HG02885 (cell line): ENCODE data around the gene CPXM1.
"Not testable (repeated sequence)": the region's sequence is repeated elsewhere in the genome, so short reads cannot be mapped to it uniquely, and the experiment has no call there.

ENCODE experiments used
- ATAC-seq: cut with Tn5 transposase; IDR thresholded peaks from one replicate; pipeline ENCODE4 v1.9.1; 2021; ENCODE audit warnings: mild to moderate bottlenecking; ENCODE audit not compliant: unreplicated experiment, poor library complexity

Gene CPXM1

GRCh38 chr20:2773812-2774211, 26.6 kb downstream of the CPXM1 start:
- ATAC-seq = no peak

DNA sequence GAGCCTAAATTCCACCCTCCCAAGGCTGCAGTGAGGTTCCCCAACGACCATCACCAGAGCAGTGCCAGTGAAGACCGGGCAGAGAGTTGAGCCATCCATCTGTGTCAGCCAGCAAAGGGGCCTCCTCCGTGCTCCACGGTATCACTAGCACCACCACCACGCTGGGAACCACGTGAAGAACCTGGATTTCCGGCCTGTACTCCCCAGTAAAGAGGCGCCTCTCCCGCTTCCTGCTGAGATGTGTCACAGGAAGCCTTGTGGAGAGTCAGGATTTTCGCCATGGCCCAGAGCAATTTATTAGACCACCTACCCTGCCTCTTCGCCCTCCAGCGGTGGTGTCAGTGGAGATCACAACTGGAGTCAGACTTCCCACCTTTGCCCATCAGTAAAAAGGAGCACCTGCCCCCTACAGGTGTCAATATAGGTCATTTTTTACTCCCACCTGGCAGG, 28.8 kb downstream of the CPXM1 start:
- no peak for ATAC-seq

GRCh38 chr20:2770091-2770490, 30.3 kb downstream of the CPXM1 start:
- ATAC-seq = not testable (repeated sequence)

- ATAC-seq = no peak
Observed at GRCh38 chr20:2768632-2769015, 31.8 kb downstream of the CPXM1 start.

- no peak for ATAC-seq
Observed at GRCh38 chr20:2767768-2768631, 32.4 kb downstream of the CPXM1 start.

DNA sequence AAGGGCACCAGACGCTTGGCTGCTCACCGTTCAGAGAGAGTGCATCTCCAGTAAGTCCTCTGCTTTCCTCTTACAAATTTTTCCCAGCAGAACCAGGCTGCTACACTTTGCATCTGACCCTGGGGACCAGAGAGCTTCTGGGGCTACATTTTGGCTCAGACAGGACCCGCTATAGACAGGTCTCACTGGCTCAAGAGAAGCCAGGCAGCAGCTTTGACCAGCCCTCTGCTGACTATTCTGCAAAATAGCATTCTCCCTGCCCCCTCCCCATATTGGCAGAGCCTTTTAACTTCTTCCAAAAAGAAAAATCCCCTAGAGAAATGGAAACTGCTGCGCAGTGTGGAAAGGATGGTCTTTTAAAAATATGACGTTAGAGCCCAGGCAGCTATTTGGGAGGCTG, 37.2 kb downstream of the CPXM1 start:
- ATAC-seq = no peak

- ATAC-seq = no peak
Observed at GRCh38 chr20:2762578-2763131, 37.8 kb downstream of the CPXM1 start.

DNA sequence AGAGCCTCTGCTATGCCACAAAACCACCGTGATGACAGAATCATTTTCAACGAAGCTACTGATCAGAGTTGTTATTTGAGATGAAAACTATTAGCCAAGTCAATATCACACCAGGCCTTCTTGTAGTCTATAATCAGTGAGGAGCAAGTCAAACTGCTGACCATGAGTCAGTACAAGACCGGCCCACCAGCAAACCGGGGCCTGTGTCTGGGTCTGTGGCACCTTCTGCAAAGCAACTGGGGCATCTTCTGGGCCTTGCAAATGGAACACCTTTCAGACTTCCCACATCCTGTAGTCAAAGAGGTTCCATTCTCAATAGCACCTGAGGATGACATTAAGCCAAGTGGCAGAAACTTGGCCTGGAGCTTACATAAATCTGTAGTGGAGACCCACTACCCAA, 38.5 kb downstream of the CPXM1 start:
- ATAC-seq = no peak

GRCh38 chr20:2760952-2761305, 39.5 kb downstream of the CPXM1 start:
- no peak for ATAC-seq

DNA sequence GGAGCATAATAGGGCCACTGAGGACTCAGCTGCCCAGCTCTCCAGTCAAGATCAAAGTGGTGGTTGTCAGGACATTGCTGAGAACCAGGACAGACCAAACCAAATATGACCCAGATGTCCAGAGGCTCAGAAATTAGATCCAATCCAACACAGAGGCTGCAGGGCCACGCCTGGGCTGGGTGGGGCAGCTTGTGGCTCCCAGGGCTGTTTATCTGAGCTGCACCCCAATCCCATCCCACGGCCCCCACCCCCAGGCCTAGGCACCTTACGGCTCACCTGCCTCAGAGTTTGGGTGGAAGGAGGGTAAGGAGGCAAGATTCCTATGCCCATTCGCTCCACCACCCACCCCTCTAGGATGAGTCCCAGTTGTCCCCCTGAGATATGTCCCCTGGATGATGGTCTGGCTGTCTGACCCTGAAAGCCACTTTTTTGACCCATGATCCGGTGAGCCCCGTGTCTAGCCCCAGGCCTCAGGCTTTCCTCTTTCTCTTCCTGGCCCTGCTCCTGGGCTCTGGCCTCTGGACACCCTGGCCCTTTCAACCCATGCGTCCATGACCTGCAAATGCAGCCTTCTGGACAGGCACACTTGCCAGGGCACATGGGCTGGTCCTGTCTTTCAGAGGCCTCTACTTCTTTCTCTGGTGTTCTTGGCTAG, 40.0 kb downstream of the CPXM1 start:
- ATAC-seq = no peak

- ATAC-seq = no peak
Observed at GRCh38 chr20:2759603-2760296, 40.7 kb downstream of the CPXM1 start.

DNA sequence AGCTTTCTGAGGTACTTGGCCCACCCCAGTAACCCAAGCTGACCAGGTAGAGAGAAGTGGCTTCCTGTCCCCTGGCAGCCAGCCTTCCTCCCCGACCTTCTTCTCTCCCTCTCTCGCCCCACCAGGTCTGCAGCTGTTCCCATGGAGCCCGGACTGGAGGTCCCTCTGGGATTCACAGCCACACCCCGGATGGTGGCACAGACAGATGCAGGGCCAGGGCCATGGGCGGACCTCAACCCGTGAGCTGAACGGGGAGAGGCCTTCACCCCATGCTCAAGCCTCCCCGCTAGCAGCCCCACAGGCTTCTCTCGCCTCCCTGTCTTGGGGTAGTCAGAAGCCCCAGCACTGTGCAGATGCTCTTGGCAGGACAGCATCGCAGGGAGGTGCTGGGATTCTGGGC, 41.3 kb downstream of the CPXM1 start:
- ATAC-seq = no peak

GRCh38 chr20:2757969-2758368, 42.5 kb downstream of the CPXM1 start:
- no peak for ATAC-seq

DNA sequence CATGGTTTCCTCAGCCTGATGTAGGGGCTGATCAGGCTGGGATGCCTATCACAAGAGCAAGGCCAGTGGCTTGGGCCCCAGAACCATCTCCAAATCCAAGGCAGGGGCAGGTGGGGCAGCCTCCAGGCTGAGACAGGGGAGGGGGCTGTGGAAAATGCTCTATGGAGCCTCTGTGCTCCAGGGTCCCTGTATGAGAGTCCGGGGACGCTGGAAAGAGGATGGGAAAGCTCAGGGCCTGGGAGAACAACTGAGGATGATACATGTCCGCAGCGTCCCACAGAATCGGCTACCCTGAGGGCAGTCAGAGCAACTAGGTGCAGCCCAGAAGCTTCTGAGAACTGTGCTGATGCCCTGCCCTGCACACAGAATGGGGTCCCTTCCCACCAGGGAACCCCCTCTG, 43.4 kb downstream of the CPXM1 start:
- ATAC-seq = no peak

DNA sequence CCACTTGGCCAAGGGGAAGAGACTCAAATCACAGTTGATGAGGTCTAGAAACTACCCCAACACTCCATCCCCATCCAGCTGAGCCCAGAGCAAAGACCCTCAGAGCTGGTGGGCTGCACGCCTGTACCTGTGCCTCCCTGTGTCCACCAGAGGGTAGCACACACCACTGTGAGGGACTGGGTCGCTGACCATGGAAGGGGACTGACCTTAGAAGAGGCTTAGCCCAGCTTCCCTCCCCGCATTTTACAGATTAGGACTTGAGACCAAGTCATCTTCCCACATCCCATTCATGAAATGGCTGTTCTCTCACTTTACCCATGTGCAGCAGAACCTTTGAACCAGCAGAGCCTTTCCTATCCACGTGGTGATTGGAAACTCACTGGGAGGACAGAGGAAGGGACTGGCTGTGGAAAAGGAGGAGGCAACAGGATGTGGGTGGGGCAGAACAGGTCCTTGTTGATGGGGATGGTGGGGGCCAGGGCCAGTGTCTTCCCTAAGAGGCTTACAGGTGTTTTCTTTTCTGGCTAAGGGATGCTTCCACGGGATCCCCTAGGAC, 44.3 kb downstream of the CPXM1 start:
- ATAC-seq = no peak

DNA sequence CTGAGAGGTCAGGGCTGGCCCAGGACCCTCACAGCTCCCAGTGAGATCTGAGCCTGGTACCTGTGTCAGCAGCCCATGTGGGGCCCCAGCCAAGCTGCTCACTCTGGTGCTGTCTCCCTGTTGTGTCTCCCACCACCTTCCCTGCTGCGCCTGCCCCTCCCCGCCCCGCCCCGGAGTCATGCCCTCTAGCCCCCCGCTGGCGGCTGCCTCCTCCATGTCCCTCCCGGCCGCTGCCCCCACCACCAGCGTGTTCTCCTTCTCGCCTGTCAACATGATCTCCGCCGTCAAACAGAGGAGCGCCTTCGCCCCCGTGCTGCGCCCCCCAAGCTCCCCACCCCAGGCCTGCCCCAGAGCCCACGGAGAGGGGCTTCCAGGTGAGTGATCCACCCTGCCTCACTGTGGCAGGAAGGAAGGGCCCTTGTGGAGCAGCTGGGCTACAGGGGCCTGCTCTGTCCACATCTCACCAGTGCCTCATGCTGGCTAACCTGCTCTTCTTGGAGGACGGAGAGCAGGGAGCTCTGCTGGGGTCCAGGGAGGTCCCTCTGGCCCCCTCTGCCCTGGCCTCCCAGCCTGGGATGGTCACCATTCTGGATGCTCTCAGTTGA, 44.9 kb downstream of the CPXM1 start:
- ATAC-seq = no peak

- no peak for ATAC-seq
Observed at GRCh38 chr20:2754424-2754823, 46.0 kb downstream of the CPXM1 start.

DNA sequence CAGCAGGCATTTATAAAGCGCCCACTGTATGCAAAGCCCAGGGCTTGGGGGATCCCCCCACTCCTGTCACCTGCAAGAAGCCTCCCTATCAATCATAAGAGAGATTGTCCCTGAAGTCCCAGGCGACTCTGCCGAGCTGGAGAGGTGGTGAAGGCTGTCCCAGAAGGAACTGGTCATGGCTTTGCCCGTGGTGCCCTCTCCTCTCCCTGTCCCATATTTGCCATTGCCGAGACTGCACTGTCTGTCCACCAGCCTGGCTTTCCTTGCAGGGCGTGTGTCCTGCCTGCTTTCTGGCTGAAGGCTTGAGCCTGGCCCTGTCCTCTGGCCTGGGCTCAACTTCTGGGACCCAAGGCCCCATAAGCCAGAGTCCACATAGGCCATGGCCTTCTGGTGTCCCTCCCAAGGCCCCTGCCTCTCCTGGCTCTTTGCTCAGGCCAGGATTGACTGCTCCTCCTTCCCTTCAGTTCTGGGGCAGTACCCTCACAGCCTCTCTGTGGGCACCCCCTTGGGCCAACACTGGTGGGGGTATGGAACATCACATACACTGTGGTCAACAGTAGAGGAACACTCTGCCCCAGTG, 46.9 kb downstream of the CPXM1 start:
- ATAC-seq = no peak

DNA sequence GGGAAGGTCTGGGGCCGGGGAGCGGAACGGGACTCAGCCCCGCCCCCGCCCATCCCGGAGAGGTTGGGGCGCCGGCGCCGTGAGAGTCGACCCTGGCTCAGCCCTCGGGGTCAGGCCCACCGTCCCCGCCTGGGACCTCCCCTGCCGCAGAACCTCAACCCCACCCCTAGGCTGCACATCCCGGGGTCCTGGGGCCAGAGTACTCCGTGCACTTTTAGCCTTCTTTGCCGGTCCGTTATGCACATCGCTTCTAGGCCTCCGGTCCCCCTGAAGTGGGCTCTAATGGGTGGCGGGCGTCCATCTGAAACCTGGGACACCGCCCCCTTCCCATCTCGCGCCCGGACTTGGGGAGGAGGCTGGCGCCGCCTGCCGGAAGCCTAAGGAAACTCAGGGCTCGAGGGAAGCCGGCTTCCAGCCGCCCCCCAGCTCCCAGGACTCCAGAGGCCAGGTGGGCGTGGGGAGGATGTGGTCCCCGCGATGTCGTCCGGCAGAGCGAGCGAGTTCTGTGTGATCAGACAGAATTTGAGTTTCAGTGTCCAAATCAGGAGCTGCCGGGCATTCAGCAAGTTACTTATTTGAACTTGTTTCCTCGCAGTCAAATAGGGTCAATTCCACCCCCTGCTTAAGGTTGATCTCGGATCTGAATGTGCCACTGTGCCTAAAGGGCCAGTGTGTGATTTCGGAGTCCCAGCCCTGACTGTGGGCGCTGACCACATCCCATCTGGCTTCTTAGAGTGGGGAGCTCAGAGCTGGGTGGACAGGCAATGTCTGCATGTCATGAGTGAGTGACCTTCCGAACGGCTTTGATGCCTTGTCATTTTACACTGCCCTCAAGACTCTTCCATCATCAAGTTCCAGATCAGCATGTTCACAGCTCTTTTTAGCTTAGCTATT, 47.6 kb downstream of the CPXM1 start:
- ATAC-seq = no peak
